Frontal cortex (tissue), 4 donors: ENCODE measurements around the gene TYW3. TPM values are rescaled to one million over a fixed set of nuclear protein-coding genes. Genes with fewer than 3 reads are reported as not detected.

Experiments
- DNase-seq, 2 donors: peaks; one replicate each; pipeline ENCODE4 v3.0.0; 2012; ENCODE audit warnings: low spot score in 2 of 2
- FAIRE-seq: peaks from 2 replicates; lab custom pipeline; 2012; peaks lifted over from hg19 to GRCh38; lab: Jason Lieb, UNC
- total RNA-seq: library from RNA; depleted of rRNA; stranded (reverse); fragments of >200 nt; gene quantifications from one replicate; pipeline ENCODE4 v1.2.3, GENCODE V29; 2014
- donor health status: control.
- donor health status: control.
- donor health status: control.

The TYW3 gene
- total RNA-seq, 1 donor from 2014 or later, result 4.9 TPM

DNA sequence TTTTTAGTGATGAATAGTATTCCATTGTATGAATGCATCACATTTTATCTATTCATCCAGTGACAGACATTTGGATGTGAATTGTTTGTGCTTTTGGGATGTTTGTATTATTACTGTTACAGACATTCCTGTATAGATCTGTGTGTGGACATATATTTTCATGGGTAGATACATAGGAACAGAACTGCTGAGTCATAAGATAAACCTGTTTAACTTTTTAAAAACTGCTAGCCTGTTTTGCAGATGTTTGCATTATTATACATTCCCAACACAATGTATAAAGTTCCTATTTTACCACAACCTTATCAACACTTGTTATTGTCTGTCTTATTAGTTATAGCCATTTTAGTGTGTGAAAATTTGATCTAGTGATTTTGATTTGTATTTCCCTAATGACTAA, 46.8 kb downstream of the TYW3 start:
- FAIRE-seq, result no peak
- DNase-seq, result no peak

GRCh38 chr1:74780594-74780993, 47.6 kb downstream of the TYW3 start:
- no peak for DNase-seq
- FAIRE-seq, result no peak

DNA sequence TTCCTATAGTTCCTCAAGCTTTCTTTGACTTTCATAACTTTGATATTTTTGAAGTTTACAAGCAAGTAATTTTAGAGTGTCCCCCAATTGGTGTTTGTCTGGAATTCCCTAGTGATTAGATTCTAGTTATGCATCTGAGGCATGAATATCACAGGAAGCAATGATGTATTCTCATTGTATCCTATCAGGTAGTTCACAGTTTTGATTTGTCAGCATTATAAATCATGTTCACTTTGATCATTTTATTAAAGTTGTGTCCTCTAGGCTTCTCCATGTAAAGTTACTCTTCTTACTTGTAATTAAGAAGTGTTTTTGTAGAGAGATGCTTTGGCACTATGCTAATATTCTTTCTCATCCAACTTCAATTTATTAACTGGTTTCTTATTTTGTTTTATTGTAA, 53.0 kb downstream of the TYW3 start:
- no peak for FAIRE-seq

GRCh38 chr1:74790453-74790852, 57.5 kb downstream of the TYW3 start:
- DNase-seq (no peak), FAIRE-seq (no peak)

More for the DNA sequence above, 53.0 kb downstream of the TYW3 start:
- DNase-seq, result no peak

DNA sequence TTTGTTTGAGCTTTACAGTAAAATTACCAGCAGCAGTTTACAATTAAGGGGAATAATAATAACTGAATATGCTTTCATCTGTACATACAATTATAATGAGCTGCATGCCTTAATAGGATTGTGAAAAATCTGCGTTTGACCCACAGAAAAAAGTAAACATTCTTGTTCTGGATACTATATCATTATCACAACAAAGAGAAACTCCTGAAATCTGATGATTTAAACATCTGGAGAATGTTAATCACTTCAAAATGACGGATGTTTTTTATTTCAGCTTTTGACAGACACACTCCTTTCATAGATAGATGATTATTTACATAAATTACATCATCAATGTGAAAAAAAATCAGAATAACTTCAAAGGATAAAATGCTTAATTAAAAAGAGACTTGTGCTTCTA, 58.5 kb downstream of the TYW3 start:
- DNase-seq (no peak), FAIRE-seq (no peak)

GRCh38 chr1:74799119-74799657, 66.2 kb downstream of the TYW3 start:
- FAIRE-seq (no peak), DNase-seq (no peak)

DNA sequence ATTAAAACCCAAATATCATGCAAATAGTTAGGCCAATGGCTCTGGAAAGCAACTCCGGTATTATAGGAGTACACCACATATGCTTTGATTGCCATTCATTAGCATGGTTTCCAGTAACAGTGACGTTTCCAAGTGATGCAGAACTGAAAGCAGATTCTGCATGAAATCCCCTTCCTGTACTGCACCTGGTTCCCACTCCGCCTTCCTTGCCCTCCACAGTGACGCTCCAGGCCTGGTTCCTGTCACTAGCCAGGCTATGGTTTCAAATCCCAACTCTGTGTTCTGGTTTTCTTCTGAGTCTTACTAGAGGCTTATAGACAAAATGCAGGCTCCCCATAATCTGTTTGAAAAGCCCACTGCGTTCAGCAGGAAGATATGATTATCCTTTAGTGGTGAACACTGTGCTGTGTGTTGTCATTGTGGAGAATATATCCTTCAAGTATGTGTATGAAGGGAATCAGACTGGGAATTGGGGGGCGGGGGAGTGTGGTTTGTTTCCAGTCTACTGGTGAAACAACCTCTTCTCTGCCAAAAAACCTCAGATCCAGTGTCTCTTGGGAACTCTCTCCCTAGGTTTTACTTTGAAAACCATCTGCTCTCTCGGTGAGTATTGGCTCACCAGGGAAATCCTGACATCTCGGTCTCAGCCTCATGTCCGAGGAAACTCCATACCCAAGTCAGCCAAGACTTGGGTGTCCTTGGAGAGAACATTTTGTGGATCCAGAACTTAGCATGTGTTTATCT, 78.7 kb downstream of the TYW3 start:
- DNase-seq (no peak), FAIRE-seq (no peak)

DNA sequence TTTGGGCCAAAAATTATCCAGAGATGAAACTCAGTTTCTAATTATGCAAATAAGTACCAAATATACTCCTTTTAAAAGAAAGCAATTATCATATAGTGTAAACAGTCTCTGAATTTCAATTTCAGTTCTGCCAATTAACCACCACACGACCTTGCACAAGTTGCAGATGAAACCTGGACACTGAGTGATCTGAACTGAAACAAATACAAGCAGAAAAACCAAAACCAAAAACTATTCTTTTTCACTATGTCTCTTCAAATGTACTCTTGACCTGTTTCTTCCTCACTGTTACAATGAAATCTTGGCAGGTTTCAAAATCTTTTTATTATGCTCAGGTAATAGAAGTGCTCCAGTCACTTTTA, 79.2 kb downstream of the TYW3 start:
- DNase-seq (no peak), FAIRE-seq (no peak)

Other genes starting within 250 kb of the TYW3 start
- under 0.01 TPM for gene LRRC53, start 220.5 kb upstream of the TYW3 start, total RNA-seq
- gene ERICH3, start 59.4 kb upstream of the TYW3 start, total RNA-seq, result 16.7 TPM
- 7.7 TPM for gene CRYZ, start 102 bp upstream of the TYW3 start, total RNA-seq